ENCODE results near the gene PLXNA4.

GRCh38 chr7:132078891-132079735 lies 497.2 kb downstream of the PLXNA4 start:
- no peak for TF ChIP-seq EP300 (IDR thresholded peaks at IDR 0.05; ENCODE audit: low read depth)
- no peak for TF ChIP-seq CTCF (IDR thresholded peaks at IDR 0.05)
- TF ChIP-seq POLR2A (IDR thresholded peaks at IDR 0.05), result no peak
